DMS79 treated with DMSO at 0.1 percent for 48 hours (cell line): Measurements from ENCODE around the gene PPARGC1A.

Experiments used
- DNase-seq: peaks from one replicate; lab custom pipeline; 2025; lab: John Stamatoyannopoulos, UW

The PPARGC1A gene

GRCh38 chr4:23906839-23907238 is 17.0 kb upstream of the PPARGC1A start:
- DNase-seq, result no peak

- peak; percentile 56 for DNase-seq
Observed at GRCh38 chr4:23904639-23905071, 14.8 kb upstream of the PPARGC1A start.

GRCh38 chr4:23903859-23904438 is 14.1 kb upstream of the PPARGC1A start:
- DNase-seq, result peak; percentile 30

GRCh38 chr4:23902222-23902804 is 12.5 kb upstream of the PPARGC1A start:
- no peak for DNase-seq

GRCh38 chr4:23900636-23901035 is 10.8 kb upstream of the PPARGC1A start:
- no peak for DNase-seq

GRCh38 chr4:23899565-23899964 is 9.7 kb upstream of the PPARGC1A start:
- DNase-seq, result no peak

- no peak for DNase-seq
Observed at GRCh38 chr4:23897564-23898109, 7.8 kb upstream of the PPARGC1A start.

GRCh38 chr4:23894021-23894420 is 4.2 kb upstream of the PPARGC1A start:
- no peak for DNase-seq

GRCh38 chr4:23891064-23891421 is 1.2 kb upstream of the PPARGC1A start:
- DNase-seq, result no peak

- DNase-seq, result no peak
Observed at GRCh38 chr4:23890369-23891063, 669 bp upstream of the PPARGC1A start.

- no peak for DNase-seq
Observed at GRCh38 chr4:23889391-23889790, 456 bp downstream of the PPARGC1A start.

- no peak for DNase-seq
Observed at GRCh38 chr4:23888421-23889319, 1.2 kb downstream of the PPARGC1A start.

GRCh38 chr4:23887989-23888388 is 1.9 kb downstream of the PPARGC1A start:
- DNase-seq, result no peak

- no peak for DNase-seq
Observed at GRCh38 chr4:23887173-23887572, 2.7 kb downstream of the PPARGC1A start.

- no peak for DNase-seq
Observed at GRCh38 chr4:23885943-23886590, 3.8 kb downstream of the PPARGC1A start.

- no peak for DNase-seq
Observed at GRCh38 chr4:23884741-23885140, 5.1 kb downstream of the PPARGC1A start.

GRCh38 chr4:23884261-23884660 is 5.6 kb downstream of the PPARGC1A start:
- no peak for DNase-seq

- no peak for DNase-seq
Observed at GRCh38 chr4:23882976-23883531, 6.8 kb downstream of the PPARGC1A start.

- DNase-seq, result no peak
Observed at GRCh38 chr4:23881674-23882337, 8.0 kb downstream of the PPARGC1A start.

GRCh38 chr4:23881052-23881501 is 8.8 kb downstream of the PPARGC1A start:
- DNase-seq, result no peak
